ENCODE results near the gene IL1R1. TPM values are rescaled to one million over a fixed set of nuclear protein-coding genes. Genes with fewer than 3 reads are reported as not detected.

Gene IL1R1
- total and polyA plus RNA-seq, 10 of the 15 experiments (the other 5 are each of a cell fraction or from before 2014, with no cell fraction given): 0.17 to 13.2 (median 0.53) TPM

GRCh38 chr2:102093662-102094061, 48.9 kb upstream of the IL1R1 start (continued):
- TF ChIP-seq HCFC1 (IDR thresholded peaks at IDR 0.05; ENCODE audit: low read length): no peak
- TF ChIP-seq POLR2AphosphoS2 (IDR thresholded peaks at IDR 0.05; ENCODE audit: low read depth, low read length): no peak
- no peak for TF ChIP-seq CBX3 (IDR thresholded peaks at IDR 0.05; ENCODE audit: borderline replicate concordance, low read depth)
- no peak for TF ChIP-seq RUNX3 (IDR thresholded peaks at IDR 0.05; ENCODE audit: low read length)
- no peak for TF ChIP-seq GABPA (IDR thresholded peaks at IDR 0.05; ENCODE audit: low read depth)
- TF ChIP-seq POLR2AphosphoS5 (IDR thresholded peaks at IDR 0.05; ENCODE audit: low read length): no peak
- no peak for TF ChIP-seq FOS (IDR thresholded peaks at IDR 0.05; ENCODE audit: borderline replicate concordance, extremely low read depth, insufficient read length)

- RAD21 ChIA-PET (ENCODE audit: unreplicated experiment): interaction anchor here (1.0 to 1.8 kb wide), 2 partner anchors 9 to 12 kb away, joined by 3 to 8 read pairs; no protein-coding TSS in a partner anchor
- H3K27ac ChIP-seq (ENCODE audit: control insufficient read depth, insufficient read depth): no peak overlapping the region
- no peaks in the 10 kb centered on the region; the same call in none of the 3 replicates for H3K9me3 ChIP-seq (replicated peaks; ENCODE audit: control insufficient read depth, insufficient read depth, low read length)
- intact Hi-C loops (cut with micrococcal nuclease; ENCODE audit: unreplicated experiment) (no loop called here), in situ Hi-C loops (cut with MboI) (no loop called here)
- DNase-seq (ENCODE audit: low read depth, low spot score): no peak
- H3K4me3 ChIP-seq: no peak overlapping the region
- TF ChIP-seq FOXK2 (IDR thresholded peaks at IDR 0.05) (no peak), ESRRA (IDR thresholded peaks at IDR 0.05; ENCODE audit: low read length) (no peak), ZNF384 (IDR thresholded peaks at IDR 0.05; ENCODE audit: borderline replicate concordance, low read depth, low read length) (no peak), MYB (IDR thresholded peaks at IDR 0.05; ENCODE audit: borderline replicate concordance, low read depth, low read length) (no peak), RB1 (IDR thresholded peaks at IDR 0.05; ENCODE audit: borderline replicate concordance) (no peak), GABPA (IDR thresholded peaks at IDR 0.05; ENCODE audit: low read depth) (no peak), YBX1 (IDR thresholded peaks at IDR 0.05) (no peak), ETV6 (conservative IDR thresholded peaks at IDR 0.05 in 1 of 2, IDR thresholded peaks at IDR 0.05 in 1 of 2; ENCODE audit: borderline replicate concordance in 1 of 2, low read depth in 1 of 2) (no peak)
- POLR2A ChIA-PET: interaction anchor here (1.4 kb wide), 1 partner anchor 11 kb away, joined by 3 read pairs; no protein-coding TSS in a partner anchor
- CTCF ChIA-PET: interaction anchor here (0.7 kb wide), 1 partner anchor 12 kb away, joined by 3 read pairs; no protein-coding TSS in a partner anchor
- SMC1A ChIA-PET (ENCODE audit: uncharacterized antibody, unreplicated experiment): interaction anchor here (0.6 to 4.6 kb wide), 6 partner anchors 9 to 342 kb away, joined by 3 to 21 read pairs (median 5); no protein-coding TSS in a partner anchor
- H3K79me2 ChIP-seq (ENCODE audit: control insufficient read depth, insufficient read depth, low read length): no peaks in the 10 kb centered on the region
- H3K27me3 ChIP-seq (replicated peaks in 1 of 2; ENCODE audit: control insufficient read depth in 2 of 2, insufficient read depth in 2 of 2, low read length in 1 of 2): no peaks in the 10 kb centered on the region
- WGBS (ENCODE audit: insufficient coverage, insufficient replicate concordance, low lambda C conversion rate, missing lambda C conversion rate): 39% methylated on average over 4 of the region's 4 CpGs
- no peak for ATAC-seq
- BruUV-seq (replicated peaks): no TSS peak
- H3K4me2 ChIP-seq (ENCODE audit: control insufficient read depth, insufficient read depth): no peak overlapping the region
- no peak overlapping the region for H3K9ac ChIP-seq (ENCODE audit: control insufficient read depth, insufficient read depth, low read length)
- no peak for FAIRE-seq
- H4K20me1 ChIP-seq (ENCODE audit: control insufficient read depth, insufficient read depth): no peaks in the 10 kb centered on the region
- H2AFZ ChIP-seq (ENCODE audit: control insufficient read depth, low read depth, low read length): no peak overlapping the region
- H3K36me3 ChIP-seq (ENCODE audit: control insufficient read depth in 2 of 2, insufficient read depth in 2 of 2, low read length in 1 of 2): no peaks in the 10 kb centered on the region
- H3K4me1 ChIP-seq (ENCODE audit: control insufficient read depth, insufficient read depth, low read length): no peaks in the 10 kb centered on the region
Observed at GRCh38 chr2:102094917-102095316, 47.6 kb upstream of the IL1R1 start.
